Psoas muscle (tissue), 8 donors: Measurements from ENCODE around the gene TMEM82. TPM values are rescaled to one million over a fixed set of nuclear protein-coding genes. Genes with fewer than 3 reads are reported as not detected.

Source experiments
- ATAC-seq, 4 donors: fragments of 200-7000 bp; cut with Tn5 transposase; one replicate each; pipeline ENCODE4 v1.9.1; 2020; ENCODE audit warnings: moderate library complexity in 3 of 4, mild to moderate bottlenecking in 2 of 4
- DNase-seq, 2 donors: peaks; one replicate each; pipeline ENCODE4 v3.0.0-alpha.2; 2020
- H3K27ac ChIP-seq: fragments of 200-600 bp; one replicate; pipeline ENCODE4 v1.8.0; 2022
- H3K27me3 ChIP-seq, 3 donors: fragments of 200-600 bp in 1 of 3; one replicate each; pipeline versions ENCODE4 v1.6.1 to v1.8.0; 2013 to 2022; ENCODE audit warnings: low read length in 2 of 3, mild to moderate bottlenecking in 2 of 3, moderate library complexity in 1 of 3; ENCODE audit not compliant: insufficient read depth in 3 of 3
- H3K36me3 ChIP-seq, 2 donors: fragments of 200-600 bp in 1 of 2; one replicate each; pipeline versions ENCODE4 v1.6.1 to v1.8.0; 2013 to 2022; ENCODE audit warnings: low read depth in 1 of 2, mild to moderate bottlenecking in 1 of 2, moderate library complexity in 1 of 2; ENCODE audit not compliant: insufficient read depth in 1 of 2
- H3K4me1 ChIP-seq: fragments of 200-600 bp; one replicate; pipeline ENCODE4 v1.8.0; 2022
- H3K4me3 ChIP-seq: fragments of 200-600 bp; one replicate; pipeline ENCODE4 v1.8.0; 2022; ENCODE audit warnings: mild to moderate bottlenecking
- H3K9me3 ChIP-seq: fragments of 200-600 bp; one replicate; pipeline ENCODE4 v1.8.0; 2022
- WGBS, 3 donors: extraction: QIAGEN DNeasy Blood & Tissue Kit; methylation state at CpG; one replicate each; pipeline versions ENCODE4 v1.1.6 to v1.1.7; 2013; 5-methylcytosine and 5-hydroxymethylcytosine counted together
- intact Hi-C, 2 donors: fragments of 100-400 bp; cut with DNase I; formaldehyde crosslinking; loops; one replicate each; pipeline versions ENCODE4 v1.11.0 to v1.14.2; 2022
- polyA plus RNA-seq, 3 donors: library from polyadenylated mRNA; stranded (reverse); fragments of 200-250 nt; gene quantifications; one replicate each; pipeline ENCODE4 v1.2.3, GENCODE V29; 2013
- total RNA-seq, 4 donors: library from RNA; stranded (reverse); fragmentation: NEBNext Ultra II Directional in 2 of 4; extraction: Animal tissue kit (Norgen Biotek cat#: 25700) in 2 of 4; gene quantifications; one replicate each; pipeline versions ENCODE4 v1.2.1 to v1.2.4, GENCODE V29; 2021 to 2023
- TF ChIP-seq, protein P1 (sequence below): fragments of 200-600 bp; IDR thresholded peaks from one replicate; pipeline ENCODE4 v1.8.0; 2022; ENCODE audit warnings: antibody characterized with exemption
- donor health status: healthy with polysubstance abuse.
- donor health status: DM: no; HTN: no; CAD: no; lungs with moderate emphysema.
- donor health status: Bipolar disorder and iron deficiency.
- donor health status: healthy.
- donor health status: DM: yes; HTN: yes; CAD: no.
- donor health status: DM: no; HTN: no; CAD: no.
- donor health status: DM: no; HTN: no; CAD: no.
- donor health status: DM: yes; HTN: yes; CAD: no.

Gene TMEM82
- total and polyA plus RNA-seq, 7 donors: not detected

DNA sequence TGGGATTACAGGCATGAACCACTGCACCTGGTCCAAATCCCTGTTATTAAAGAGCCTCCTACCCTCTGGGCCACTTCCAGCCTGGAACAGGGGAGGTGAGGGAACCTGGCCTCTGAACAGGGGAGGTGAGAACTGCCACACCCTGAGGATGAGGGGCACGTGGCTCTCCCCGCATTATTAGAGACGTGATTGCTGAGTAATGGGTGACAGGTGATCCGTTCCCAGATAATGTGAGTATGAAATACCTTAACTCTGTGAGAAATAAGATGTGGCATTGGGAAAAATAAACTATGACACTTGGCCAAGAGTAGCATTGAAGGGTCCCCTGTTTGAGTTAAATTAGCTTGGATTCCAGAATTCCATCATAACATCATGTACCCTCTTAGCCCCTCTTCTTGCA, 19.9 kb upstream of the TMEM82 start:
- Histone ChIP-seq H3K27ac (peak overlapping the region; percentile 38), H3K27me3 (no peaks in the 10 kb centered on the region), H3K4me3 (no peak overlapping the region), H3K36me3 (peaks cover 5 to 95% of the 10 kb centered on the region in 2 donors), H3K9me3 (no peaks in the 10 kb centered on the region), H3K4me1 (peaks cover 39% of the 10 kb centered on the region)
- DNase-seq (no peak), ATAC-seq (no peak)
- 67 to 90% (median 68%) methylated on average over 4 of the region's 4 CpGs for WGBS, 3 donors
- TF ChIP-seq, protein P1, sequence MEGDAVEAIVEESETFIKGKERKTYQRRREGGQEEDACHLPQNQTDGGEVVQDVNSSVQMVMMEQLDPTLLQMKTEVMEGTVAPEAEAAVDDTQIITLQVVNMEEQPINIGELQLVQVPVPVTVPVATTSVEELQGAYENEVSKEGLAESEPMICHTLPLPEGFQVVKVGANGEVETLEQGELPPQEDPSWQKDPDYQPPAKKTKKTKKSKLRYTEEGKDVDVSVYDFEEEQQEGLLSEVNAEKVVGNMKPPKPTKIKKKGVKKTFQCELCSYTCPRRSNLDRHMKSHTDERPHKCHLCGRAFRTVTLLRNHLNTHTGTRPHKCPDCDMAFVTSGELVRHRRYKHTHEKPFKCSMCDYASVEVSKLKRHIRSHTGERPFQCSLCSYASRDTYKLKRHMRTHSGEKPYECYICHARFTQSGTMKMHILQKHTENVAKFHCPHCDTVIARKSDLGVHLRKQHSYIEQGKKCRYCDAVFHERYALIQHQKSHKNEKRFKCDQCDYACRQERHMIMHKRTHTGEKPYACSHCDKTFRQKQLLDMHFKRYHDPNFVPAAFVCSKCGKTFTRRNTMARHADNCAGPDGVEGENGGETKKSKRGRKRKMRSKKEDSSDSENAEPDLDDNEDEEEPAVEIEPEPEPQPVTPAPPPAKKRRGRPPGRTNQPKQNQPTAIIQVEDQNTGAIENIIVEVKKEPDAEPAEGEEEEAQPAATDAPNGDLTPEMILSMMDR: no peak
- intact Hi-C loops: no loop called here

DNA sequence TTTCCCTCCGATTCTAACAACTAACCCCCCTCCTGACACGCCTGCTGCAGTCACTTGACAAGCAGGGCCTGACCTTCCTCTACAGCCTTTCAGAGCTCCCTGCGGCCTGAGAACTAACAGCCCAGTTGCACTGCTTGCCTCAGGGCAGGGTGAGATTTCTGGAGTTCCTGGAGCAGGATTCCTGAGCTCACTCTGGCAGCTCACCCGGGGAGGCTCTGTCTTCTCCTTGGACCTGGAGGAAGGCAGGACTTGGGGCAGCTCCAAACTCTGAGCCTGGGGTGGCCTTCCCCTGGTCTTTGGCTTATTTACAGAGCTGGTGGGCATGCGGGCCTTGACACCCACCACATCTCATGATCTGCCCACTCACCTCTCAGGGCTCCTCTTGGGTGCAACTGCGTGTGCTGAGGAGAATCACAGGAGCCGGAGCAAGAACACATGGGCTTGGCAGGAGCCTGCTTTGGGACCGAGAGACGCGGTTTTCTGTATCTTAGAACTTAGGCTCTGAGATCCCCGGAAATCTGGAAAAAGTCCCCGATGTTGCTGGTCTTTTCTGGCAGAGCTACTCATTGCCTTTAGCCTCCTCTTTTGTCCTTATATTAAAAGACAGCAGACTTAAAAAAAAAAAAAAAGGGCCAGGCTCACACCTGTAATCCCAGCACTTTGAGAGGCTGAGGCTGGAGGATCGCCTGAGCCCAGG, 19.3 kb upstream of the TMEM82 start:
- DNase-seq (no peak), ATAC-seq (no peak)
- TF ChIP-seq, protein P1: no peak
- Histone ChIP-seq H3K27ac (peak overlapping the region; percentile 38), H3K4me3 (no peak overlapping the region), H3K4me1 (peaks cover 38% of the 10 kb centered on the region), H3K27me3 (no peaks in the 10 kb centered on the region), H3K9me3 (no peaks in the 10 kb centered on the region), H3K36me3 (peaks cover 5 to 95% of the 10 kb centered on the region in 2 donors)
- intact Hi-C loops: no loop called here
- 71 to 75% (median 72%) methylated on average over 13 of the region's 13 CpGs for WGBS, 3 donors

- intact Hi-C loops: no loop called here
- DNase-seq (no peak), ATAC-seq (no peak)
- Histone ChIP-seq H3K4me3 (no peak overlapping the region), H3K9me3 (no peaks in the 10 kb centered on the region), H3K4me1 (peaks cover 38% of the 10 kb centered on the region), H3K27me3 (no peaks in the 10 kb centered on the region), H3K27ac (peak overlapping the region; percentile 38), H3K36me3 (peaks cover 7 to 96% of the 10 kb centered on the region in 2 donors)
- WGBS, 3 donors: 77 to 79% (median 77%) methylated on average over 19 to 20 of the region's 20 CpGs
- TF ChIP-seq, protein P1: no peak
These were observed 18.6 kb upstream of the TMEM82 start for GRCh38 chr1:15723631-15724246.

DNA sequence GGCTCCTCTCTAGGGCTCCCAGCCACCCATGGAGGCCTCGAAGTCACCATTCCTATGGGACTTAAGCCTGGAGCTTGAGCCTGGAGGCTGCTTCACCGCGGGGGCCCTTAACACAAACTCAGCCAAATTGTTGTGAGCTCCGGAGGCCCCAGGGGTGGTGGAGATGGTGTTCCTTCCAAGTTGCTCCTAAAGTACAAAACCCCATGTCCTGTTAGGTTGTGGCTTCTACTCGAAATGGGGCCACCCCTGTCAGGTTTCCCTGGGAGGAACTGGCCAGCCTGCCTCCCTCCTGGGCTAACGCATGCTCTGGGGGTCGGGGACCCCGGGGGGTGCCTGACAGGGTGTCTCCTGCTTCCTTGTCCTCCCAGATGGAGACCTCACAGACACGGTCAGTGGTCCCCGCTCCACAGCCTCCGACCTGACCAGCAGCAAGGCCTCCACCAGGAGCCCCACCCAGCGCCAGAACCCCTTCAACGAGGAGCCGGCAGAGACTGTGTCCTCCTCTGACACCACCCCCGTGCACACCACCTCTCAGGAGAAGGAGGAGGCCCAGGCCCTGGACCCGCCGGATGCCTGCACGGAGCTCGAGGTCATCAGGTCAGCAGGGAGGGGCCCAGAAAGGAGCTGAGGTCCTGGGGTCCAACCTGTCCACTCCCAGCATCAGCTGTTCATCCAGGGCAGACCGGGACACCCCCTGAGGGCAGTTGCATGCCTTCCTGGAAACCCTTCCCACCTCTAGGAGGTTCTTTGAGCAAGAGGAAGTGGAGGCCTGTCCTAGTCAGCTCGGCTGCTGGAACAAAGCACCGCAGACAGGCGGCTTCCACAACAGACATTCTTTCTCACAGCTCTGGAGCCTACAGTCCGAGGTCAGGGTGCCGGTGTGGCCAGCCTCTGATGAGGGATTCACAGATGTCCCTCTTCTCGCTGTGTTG, 17.1 kb upstream of the TMEM82 start:
- 80 to 84% (median 83%) methylated on average over 25 to 26 of the region's 26 CpGs for WGBS, 3 donors
- H3K27ac ChIP-seq: peak overlapping the region; percentile 25
- peaks cover 44% of the 10 kb centered on the region for H3K4me1 ChIP-seq

More for the DNA sequence above, 17.1 kb upstream of the TMEM82 start:
- ATAC-seq (no peak), DNase-seq (peak in 1 of 2 donors; percentile 55)
- H3K4me3 ChIP-seq: no peak overlapping the region
- H3K27me3 ChIP-seq: no peaks in the 10 kb centered on the region
- TF ChIP-seq, protein P1: no peak
- H3K36me3 ChIP-seq: peaks cover 3 to 96% of the 10 kb centered on the region in 2 donors
- H3K9me3 ChIP-seq: no peaks in the 10 kb centered on the region
- intact Hi-C loops: no loop called here
